Natural killer cell (primary cell): ENCODE data around the gene CIDEA. TPM values are rescaled to one million over a fixed set of nuclear protein-coding genes. Genes with fewer than 3 reads are reported as not detected.

Experiments used
- ATAC-seq, 3 donors: fragments of 150-1000 bp in 2 of 3; fragments of 200-7000 bp in 1 of 3; cut with Tn5 transposase; 1 replicate in 1 of 3; 2 replicates in 2 of 3; pipeline ENCODE4 v1.10.0; 2021; ENCODE audit warnings: mild to moderate bottlenecking in 2 of 3, moderate library complexity in 2 of 3
- DNase-seq, 2 donors: peaks; one replicate each; pipeline versions ENCODE4 v3.0.0 to v3.0.0-alpha.2; 2013 to 2021; ENCODE audit warnings: mixed read lengths in 1 of 2
- H3K27ac ChIP-seq: one replicate; pipeline ENCODE4 v1.5.1; 2013; ENCODE audit warnings: mild to moderate bottlenecking, low read length
- H3K27me3 ChIP-seq: one replicate; pipeline ENCODE4 v1.6.1; 2013; ENCODE audit warnings: low read length; ENCODE audit not compliant: control insufficient read depth, insufficient read depth
- H3K36me3 ChIP-seq: one replicate; pipeline ENCODE4 v1.6.1; 2013; ENCODE audit warnings: low read length; ENCODE audit not compliant: control insufficient read depth, insufficient read depth
- H3K4me1 ChIP-seq: one replicate; pipeline ENCODE4 v1.6.1; 2013; ENCODE audit warnings: low read length; ENCODE audit not compliant: control insufficient read depth, insufficient read depth
- H3K4me3 ChIP-seq: one replicate; pipeline ENCODE4 v1.5.1; 2013; ENCODE audit warnings: low read length
- H3K9me3 ChIP-seq: one replicate; pipeline ENCODE4 v1.6.1; 2013; ENCODE audit warnings: low read length; ENCODE audit not compliant: control insufficient read depth, insufficient read depth
- H3K27ac Mint-ChIP-seq, 2 donors: one replicate each; pipeline ENCODE4 v1.8.0; 2022; ENCODE audit warnings: mild to moderate bottlenecking in 2 of 2, mixed read lengths in 2 of 2, moderate library complexity in 1 of 2
- H3K27me3 Mint-ChIP-seq, 2 donors: one replicate each; pipeline ENCODE4 v1.8.0; 2022; ENCODE audit warnings: low read depth in 2 of 2, mixed read lengths in 2 of 2
- H3K36me3 Mint-ChIP-seq: one replicate; pipeline ENCODE4 v1.8.0; 2022; ENCODE audit warnings: mixed read lengths
- H3K4me1 Mint-ChIP-seq, 2 donors: one replicate each; pipeline ENCODE4 v1.8.0; 2022; ENCODE audit warnings: mixed read lengths in 2 of 2
- H3K4me3 Mint-ChIP-seq: one replicate; pipeline ENCODE4 v1.8.0; 2022; ENCODE audit warnings: mild to moderate bottlenecking, moderate library complexity, mixed read lengths
- H3K9me3 Mint-ChIP-seq, 2 donors: one replicate each; pipeline ENCODE4 v1.8.0; 2022; ENCODE audit warnings: mixed read lengths in 2 of 2
- WGBS: methylation state at CpG from one replicate; pipeline ENCODE4 v1.1.7; 2013; ENCODE audit warnings: missing lambda C conversion rate; ENCODE audit not compliant: insufficient coverage; 5-methylcytosine and 5-hydroxymethylcytosine counted together
- intact Hi-C: fragments of 100-400 bp; cut with micrococcal nuclease; formaldehyde crosslinking; loops from one replicate; pipeline ENCODE4 v1.14.2; 2022
- total RNA-seq, 4 donors: library from RNA; stranded (reverse); fragments of 120-200 nt in 1 of 4; gene quantifications; one replicate each; pipeline versions ENCODE4 v1.2.3 to v1.2.4, GENCODE V29; 2013 to 2022
- TF ChIP-seq, protein P1 (sequence below): fragments of 200-600 bp; IDR thresholded peaks from one replicate; pipeline ENCODE4 v1.8.0; 2022; ENCODE audit warnings: antibody characterized with exemption

CIDEA gene
- total RNA-seq, 3 donors from 2014 or later (not counting 1 experiment from before 2014, with no cell fraction given), result not detected

DNA sequence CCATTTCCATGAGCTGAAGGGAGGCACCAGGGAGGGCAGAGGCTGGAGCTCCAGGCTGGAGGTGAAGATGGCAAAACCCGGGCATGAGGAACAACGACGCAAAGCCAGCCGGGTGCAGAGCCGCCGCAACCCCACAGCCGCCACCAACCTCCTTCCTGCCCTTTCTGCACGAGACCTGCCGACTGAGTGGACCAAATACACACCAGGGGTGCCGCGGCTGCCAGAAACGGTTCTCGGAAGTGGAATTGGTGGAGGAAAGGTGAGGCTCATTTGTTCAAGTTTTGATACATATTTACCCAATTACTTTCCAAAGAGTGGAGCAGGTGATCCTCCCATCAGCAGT, 8.4 kb upstream of the CIDEA start:
- intact Hi-C loops, result no loop called here
- H3K4me3 ChIP-seq, result no peak overlapping the region
- H3K36me3 ChIP-seq, result no peaks in the 10 kb centered on the region
- WGBS, result 89% methylated on average over 12 of the region's 13 CpGs
- Mint-ChIP-seq H3K4me1 (no peaks in the 10 kb centered on the region), H3K9me3 (no peaks in the 10 kb centered on the region), H3K4me3 (no peak overlapping the region), H3K27me3 (peaks cover 20 to 24% of the 10 kb centered on the region in 2 donors), H3K27ac (no peak overlapping the region), H3K36me3 (no peaks in the 10 kb centered on the region)
- H3K9me3 ChIP-seq, result no peaks in the 10 kb centered on the region
- ATAC-seq (no peak), DNase-seq (no peak)
- H3K27me3 ChIP-seq, result no peaks in the 10 kb centered on the region
- H3K27ac ChIP-seq, result no peak overlapping the region
- no peaks in the 10 kb centered on the region for H3K4me1 ChIP-seq
- TF ChIP-seq, protein P1, sequence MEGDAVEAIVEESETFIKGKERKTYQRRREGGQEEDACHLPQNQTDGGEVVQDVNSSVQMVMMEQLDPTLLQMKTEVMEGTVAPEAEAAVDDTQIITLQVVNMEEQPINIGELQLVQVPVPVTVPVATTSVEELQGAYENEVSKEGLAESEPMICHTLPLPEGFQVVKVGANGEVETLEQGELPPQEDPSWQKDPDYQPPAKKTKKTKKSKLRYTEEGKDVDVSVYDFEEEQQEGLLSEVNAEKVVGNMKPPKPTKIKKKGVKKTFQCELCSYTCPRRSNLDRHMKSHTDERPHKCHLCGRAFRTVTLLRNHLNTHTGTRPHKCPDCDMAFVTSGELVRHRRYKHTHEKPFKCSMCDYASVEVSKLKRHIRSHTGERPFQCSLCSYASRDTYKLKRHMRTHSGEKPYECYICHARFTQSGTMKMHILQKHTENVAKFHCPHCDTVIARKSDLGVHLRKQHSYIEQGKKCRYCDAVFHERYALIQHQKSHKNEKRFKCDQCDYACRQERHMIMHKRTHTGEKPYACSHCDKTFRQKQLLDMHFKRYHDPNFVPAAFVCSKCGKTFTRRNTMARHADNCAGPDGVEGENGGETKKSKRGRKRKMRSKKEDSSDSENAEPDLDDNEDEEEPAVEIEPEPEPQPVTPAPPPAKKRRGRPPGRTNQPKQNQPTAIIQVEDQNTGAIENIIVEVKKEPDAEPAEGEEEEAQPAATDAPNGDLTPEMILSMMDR, result no peak

GRCh38 chr18:12246849-12247808, 7.0 kb upstream of the CIDEA start:
- no peak overlapping the region for H3K27ac Mint-ChIP-seq
- Histone ChIP-seq H3K4me1 (no peaks in the 10 kb centered on the region), H3K27ac (no peak overlapping the region), H3K9me3 (no peaks in the 10 kb centered on the region), H3K36me3 (no peaks in the 10 kb centered on the region), H3K4me3 (no peak overlapping the region), H3K27me3 (no peaks in the 10 kb centered on the region)
- TF ChIP-seq, protein P1, result no peak
- no peak for DNase-seq
- no peaks in the 10 kb centered on the region for H3K9me3 Mint-ChIP-seq
- no peaks in the 10 kb centered on the region for H3K36me3 Mint-ChIP-seq
- no peaks in the 10 kb centered on the region for H3K4me1 Mint-ChIP-seq
- WGBS, result 53% methylated on average over 27 of the region's 32 CpGs
- peaks cover 24 to 32% of the 10 kb centered on the region in 2 donors for H3K27me3 Mint-ChIP-seq
- intact Hi-C loops, result no loop called here
- no peak for ATAC-seq
- H3K4me3 Mint-ChIP-seq, result no peak overlapping the region

- H3K27me3 Mint-ChIP-seq, result peaks cover 30 to 37% of the 10 kb centered on the region in 2 donors
- 72% methylated on average over 6 of the region's 6 CpGs for WGBS
- TF ChIP-seq, protein P1, result no peak
- intact Hi-C loops, result no loop called here
- Histone ChIP-seq H3K27ac (no peak overlapping the region), H3K9me3 (no peaks in the 10 kb centered on the region), H3K4me3 (no peak overlapping the region), H3K27me3 (peaks cover 2% of the 10 kb centered on the region), H3K36me3 (no peaks in the 10 kb centered on the region), H3K4me1 (no peaks in the 10 kb centered on the region)
- no peak for ATAC-seq
- H3K4me3 Mint-ChIP-seq, result no peak overlapping the region
- no peak for DNase-seq
- H3K36me3 Mint-ChIP-seq, result no peaks in the 10 kb centered on the region
- H3K27ac Mint-ChIP-seq, result no peak overlapping the region
- no peaks in the 10 kb centered on the region for H3K9me3 Mint-ChIP-seq
- no peaks in the 10 kb centered on the region for H3K4me1 Mint-ChIP-seq
Measured at GRCh38 chr18:12247946-12248345, 6.2 kb upstream of the CIDEA start.
